Measurements from ENCODE around the gene IFT172.

DNA sequence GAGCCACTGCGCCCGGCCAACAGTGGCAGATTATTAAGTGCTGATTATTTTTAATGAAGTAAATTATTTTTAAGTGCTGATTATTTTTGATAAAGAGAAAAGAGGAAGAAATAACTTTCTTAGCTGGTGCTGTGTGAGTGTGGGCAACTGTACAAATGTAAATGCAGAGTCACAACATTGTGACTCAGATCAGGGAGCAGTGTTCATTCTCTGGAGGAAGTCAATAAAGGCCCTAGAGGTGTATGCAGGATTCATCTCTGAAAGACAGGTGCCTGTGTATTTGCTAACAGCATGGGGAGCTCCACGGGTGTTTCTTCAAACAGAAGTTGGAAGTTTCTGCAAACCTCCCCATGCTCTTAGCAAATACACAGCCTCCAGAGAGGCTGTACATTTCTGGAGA lies 41.2 kb downstream of the IFT172 start:
- TF ChIP-seq, protein P1, sequence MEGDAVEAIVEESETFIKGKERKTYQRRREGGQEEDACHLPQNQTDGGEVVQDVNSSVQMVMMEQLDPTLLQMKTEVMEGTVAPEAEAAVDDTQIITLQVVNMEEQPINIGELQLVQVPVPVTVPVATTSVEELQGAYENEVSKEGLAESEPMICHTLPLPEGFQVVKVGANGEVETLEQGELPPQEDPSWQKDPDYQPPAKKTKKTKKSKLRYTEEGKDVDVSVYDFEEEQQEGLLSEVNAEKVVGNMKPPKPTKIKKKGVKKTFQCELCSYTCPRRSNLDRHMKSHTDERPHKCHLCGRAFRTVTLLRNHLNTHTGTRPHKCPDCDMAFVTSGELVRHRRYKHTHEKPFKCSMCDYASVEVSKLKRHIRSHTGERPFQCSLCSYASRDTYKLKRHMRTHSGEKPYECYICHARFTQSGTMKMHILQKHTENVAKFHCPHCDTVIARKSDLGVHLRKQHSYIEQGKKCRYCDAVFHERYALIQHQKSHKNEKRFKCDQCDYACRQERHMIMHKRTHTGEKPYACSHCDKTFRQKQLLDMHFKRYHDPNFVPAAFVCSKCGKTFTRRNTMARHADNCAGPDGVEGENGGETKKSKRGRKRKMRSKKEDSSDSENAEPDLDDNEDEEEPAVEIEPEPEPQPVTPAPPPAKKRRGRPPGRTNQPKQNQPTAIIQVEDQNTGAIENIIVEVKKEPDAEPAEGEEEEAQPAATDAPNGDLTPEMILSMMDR (IDR thresholded peaks at IDR 0.05), result no peak
- no peak for TF ChIP-seq POLR2A (IDR thresholded peaks at IDR 0.05)
